HG02885 (cell line): ENCODE data around the gene NT5M.
"Not testable (repeated sequence)": the region's sequence is repeated elsewhere in the genome, so short reads cannot be mapped to it uniquely, and the experiment has no call there.

Experiments
- ATAC-seq: cut with Tn5 transposase; IDR thresholded peaks from one replicate; pipeline ENCODE4 v1.9.1; 2021; ENCODE audit warnings: mild to moderate bottlenecking; ENCODE audit not compliant: unreplicated experiment, poor library complexity

Gene NT5M

GRCh38 chr17:17300624-17301568, 2.3 kb upstream of the NT5M start:
- ATAC-seq: no peak

DNA sequence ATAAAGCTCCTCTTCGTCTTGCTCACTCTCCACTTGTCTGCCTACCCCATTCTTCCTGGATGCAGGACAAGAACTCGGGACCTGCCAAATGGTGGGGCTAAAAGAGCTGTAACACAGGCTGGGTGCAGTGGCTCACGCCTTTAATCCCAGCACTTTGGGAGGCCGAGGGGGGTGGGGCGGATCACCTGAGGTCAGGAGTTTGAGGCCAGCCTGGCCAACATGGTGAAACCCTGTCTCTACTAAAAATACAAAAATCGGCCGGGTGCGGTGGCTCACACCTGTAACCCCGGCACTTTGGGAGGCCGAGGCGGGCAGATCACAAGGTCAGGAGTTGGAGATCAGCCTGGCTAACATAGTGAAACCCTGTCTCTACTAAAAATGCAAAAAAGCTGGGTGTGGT, 1.5 kb upstream of the NT5M start:
- ATAC-seq: not testable (repeated sequence)

DNA sequence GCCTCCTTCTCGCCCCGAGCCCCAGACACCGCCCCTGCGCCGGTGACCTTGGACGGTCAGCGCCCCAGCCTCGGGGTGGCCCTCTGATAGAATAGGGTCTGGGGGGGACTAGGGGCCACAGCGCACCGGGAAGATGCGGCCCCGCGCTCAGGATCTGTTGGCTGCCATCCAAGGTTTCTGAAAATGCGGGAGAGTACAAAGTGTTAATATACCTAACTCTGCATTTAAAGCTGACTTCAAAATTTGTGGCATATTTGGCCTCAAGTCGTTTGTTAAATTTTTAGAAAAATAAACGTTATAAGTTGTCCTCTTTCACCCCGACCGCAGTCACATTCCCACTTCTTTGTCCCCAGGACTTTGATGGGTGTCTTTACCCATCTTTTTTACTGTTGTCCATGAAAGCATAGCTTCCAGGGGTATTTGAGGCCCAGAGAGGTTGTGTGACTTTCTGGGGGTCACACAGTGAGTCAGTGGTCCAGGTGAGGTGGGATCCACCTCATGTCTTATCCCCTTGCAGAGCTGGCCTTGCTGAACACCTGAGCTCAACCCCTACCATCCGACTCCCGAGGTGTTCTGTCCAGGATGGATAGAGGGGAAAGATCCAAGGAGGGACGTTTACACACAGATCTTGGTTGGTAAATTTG, 796 bp downstream of the NT5M start:
- no peak for ATAC-seq

DNA sequence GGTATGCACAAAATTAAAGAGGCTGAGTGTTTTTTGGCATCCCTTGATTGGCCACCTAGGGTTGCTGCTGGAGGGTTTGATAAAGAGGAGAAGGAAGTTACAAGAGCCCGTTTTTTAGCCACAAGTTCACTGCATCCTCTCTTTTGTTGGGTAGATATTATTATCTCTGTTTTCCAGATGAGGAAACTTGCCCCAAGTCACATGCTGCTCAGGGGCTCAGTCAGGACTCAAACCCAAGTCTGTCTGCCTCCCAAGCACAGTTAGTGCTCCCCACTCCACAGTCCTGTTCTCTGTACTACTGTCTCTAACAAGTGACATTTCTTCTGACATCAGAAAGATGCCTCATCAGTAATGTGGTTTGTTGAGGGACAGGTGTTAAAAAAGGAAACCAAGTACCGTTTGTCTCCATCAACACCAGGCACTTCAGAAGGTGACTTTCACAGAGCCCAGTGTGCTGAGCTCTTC, 1.4 kb downstream of the NT5M start:
- no peak for ATAC-seq

DNA sequence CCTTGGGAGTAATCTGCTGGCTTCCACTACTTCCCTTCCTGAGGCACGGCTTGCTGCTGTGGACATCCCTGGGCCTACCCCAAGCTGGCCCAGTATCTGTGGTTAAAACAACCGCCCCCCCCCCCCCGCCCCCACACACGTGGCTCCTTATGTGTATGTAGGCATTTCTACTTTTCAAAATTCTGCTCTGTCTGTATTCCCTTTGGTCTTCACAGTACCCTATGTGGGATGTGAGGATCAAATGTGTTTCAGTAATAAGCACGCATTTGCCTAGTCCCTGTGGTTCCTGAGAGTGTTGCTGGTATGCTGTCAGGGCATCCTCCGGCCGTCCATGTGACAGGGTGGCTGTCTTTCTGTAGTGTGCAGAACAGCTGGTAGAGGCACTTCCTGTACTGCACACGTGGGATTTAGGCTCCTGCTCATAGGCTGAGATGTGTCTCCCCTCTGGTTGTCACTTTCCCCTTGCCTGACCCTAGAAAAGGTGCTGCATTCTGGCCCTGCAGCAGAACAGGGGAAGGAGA, 2.2 kb downstream of the NT5M start:
- peak; percentile 67 for ATAC-seq

DNA sequence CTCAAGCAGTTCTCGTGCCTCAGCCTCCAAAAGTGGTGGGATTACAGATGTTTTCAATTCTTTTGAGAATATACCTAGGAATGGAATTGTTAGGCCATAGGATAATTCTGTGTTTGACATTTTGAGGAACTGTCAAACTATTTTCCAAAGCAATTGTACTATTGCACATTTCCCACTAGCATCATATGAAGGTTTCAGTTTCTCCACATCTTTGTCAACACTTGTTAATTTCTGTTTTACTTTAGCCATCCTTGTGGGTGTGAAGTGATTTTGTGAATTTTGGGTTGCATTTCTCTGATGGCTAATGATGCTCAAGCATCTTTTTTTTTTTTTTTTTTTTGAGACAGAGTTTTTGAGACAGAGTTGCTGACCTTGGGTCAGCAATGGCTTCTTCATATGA, 6.2 kb downstream of the NT5M start:
- no peak for ATAC-seq

DNA sequence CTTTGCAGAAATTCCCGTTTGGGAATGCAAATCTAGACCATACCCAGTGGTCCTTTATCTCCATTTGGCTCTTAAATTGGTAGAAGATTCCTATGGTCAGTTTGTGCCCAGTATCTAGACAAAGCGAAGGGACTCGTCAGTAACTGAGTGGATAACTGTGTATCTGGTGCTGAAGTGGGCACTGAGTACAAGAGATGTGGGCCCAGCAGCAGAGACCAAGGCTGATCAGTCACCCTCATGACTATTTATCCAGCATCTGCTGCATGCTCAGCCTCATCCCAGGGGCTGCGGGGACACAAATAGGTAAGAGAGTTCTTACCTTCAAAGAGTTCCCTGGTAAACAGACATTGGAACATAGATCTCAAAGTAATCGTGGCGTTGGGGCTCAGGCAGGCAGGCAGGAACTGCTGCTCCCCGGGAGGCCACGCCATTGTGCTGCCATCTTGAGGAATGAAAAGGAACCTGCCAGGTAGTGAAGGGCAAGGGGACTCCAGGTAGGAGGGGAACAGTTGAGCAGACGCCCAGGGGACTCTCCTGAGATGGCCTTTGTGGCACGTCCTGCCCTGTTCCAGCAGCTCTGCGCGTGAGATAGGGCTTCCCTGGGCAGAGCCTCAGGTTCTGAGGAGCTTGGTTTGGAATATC, 10.3 kb downstream of the NT5M start:
- no peak for ATAC-seq

DNA sequence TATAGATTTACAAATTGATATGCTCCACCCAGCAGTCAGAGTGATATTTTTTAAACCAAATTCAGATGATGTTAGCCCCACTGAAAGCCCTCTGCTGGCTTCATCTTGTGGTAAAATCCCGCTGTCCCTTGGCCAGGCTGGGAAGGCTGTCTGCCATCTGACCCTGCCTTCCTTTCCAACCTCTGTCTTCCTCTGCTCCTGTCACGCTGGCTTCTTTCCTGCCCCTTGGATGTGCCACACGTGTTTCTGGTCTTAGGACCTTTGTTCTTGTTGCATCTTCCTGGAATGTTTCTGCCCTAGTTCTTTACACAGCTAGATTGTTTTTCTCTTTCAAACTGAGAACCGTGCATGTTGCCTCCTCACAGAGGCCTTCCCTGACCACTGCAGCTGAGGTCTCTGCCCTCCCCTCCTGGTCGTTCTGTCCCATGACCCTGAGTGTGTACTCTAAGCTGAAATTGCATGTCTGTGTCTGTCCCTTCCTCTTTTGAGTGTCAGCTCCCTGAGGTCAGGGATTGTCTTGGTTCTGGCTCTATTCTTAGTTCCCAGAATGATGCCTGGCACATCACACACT, 11.4 kb downstream of the NT5M start:
- ATAC-seq: no peak

GRCh38 chr17:17315142-17315821, 12.1 kb downstream of the NT5M start:
- no peak for ATAC-seq

- no peak for ATAC-seq
Observed at GRCh38 chr17:17320188-17320910, 17.2 kb downstream of the NT5M start.

- ATAC-seq: no peak
Observed at GRCh38 chr17:17320911-17321220, 17.7 kb downstream of the NT5M start.

DNA sequence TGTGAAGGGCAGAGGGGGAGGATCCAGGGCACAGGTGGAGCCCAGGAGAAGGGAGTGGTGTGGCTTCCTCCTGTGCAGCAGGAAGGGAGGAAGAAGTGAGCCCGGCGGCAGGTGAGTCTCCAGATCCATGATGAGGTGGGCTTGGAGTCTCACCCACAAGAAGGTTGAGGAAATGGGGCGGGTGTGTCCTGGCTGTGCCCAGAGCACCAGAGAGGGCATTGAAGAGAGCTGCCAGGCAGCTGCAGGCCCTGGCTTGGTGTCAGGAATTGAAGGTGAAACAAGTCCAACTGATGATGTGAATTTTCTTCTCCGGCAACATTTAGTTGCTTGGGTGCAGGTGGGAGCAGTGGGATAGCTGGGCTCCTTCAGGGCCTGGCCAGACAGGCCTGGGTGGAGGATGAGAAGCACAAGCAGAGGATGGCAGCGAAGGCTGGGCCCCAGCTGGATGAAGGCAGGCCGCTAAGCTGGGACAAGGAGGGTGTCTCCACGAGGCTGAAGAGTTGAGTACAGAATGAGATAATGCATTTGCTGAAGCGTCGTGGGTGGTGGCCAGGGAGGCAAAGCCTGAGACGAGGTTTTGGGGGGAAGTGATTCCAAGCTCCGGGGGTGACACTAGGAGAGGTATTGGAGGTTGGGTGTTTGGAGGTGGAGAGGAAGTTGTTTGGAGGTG, 18.3 kb downstream of the NT5M start:
- ATAC-seq: no peak

DNA sequence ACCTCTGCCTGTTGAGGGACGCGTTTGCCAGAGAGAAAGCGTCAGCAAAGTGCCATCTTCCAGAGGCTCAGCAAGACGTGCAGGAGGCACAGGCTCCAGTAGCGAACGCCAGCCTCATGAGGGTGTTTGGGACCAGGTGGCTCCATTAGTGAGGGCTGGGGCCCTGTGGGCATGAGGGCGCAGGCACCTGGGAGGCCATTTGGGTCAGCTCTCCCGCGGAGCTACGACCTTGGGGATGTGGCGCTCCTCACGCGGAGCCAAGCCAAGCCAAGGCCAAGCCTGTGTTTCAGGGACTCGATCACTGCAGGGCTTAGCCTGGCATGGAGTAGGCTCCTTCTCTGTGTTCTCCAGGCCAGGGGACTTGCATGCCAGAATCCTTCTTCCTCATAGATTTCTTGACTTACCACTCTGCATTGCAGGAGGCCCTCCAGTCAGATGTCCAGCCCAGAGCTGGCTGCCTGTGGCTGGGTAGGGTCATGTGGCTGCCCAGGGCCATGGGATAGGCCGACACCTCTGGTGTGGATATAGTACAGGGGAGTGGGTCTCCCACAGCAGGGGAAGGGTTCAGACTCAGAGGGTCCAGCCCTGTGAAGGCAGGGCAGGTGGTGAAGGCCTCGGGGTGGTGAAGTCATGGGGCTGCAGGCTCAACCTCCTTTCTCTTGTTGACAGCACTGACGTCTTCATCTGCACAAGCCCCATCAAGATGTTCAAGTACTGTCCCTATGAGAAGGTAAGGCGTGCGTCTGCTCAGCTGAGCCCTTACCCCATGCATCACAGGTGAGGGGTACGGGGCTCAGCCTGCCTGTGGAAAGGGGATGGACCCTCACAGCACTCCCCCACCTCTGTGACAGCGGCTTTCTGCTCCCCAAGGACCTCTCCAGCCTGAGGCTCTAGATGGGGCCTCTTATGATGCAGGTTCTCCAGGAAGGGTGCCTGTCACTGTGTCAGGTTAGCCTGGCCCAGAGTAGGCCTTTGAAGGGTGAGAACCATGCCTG, 19.6 kb downstream of the NT5M start:
- no peak for ATAC-seq

DNA sequence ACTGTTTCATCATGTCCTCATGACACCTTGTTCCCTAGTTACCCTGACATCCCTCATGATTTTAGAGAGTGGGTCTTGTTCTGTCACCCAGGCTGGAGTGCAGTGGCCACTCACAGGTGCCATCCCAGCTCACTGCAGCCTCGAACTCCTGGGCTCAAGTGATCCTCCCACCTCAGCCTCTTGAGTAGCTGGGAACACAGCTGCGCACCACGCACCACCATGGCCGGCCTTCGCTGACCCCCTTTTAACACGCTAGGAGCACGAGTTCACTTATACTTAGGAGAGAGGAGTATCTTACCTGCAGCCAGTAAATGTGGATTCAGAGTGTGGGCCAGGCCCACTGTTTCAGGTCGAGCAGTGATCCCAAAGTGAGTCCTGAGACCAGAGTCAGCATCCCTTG, 21.4 kb downstream of the NT5M start:
- no peak for ATAC-seq

GRCh38 chr17:17325228-17325627, 22.1 kb downstream of the NT5M start:
- no peak for ATAC-seq

GRCh38 chr17:17325816-17326215, 22.6 kb downstream of the NT5M start:
- ATAC-seq: no peak

GRCh38 chr17:17326275-17326875, 23.2 kb downstream of the NT5M start:
- no peak for ATAC-seq
